HG03135 (cell line): ENCODE results near the gene SH3TC2.

Experiments
- ATAC-seq: cut with Tn5 transposase; IDR thresholded peaks from one replicate; pipeline ENCODE4 v1.9.1; 2021; ENCODE audit warnings: mild to moderate bottlenecking, moderate library complexity; ENCODE audit not compliant: unreplicated experiment

SH3TC2 gene

GRCh38 chr5:149002761-149003689 lies 59.8 kb downstream of the SH3TC2 start:
- no peak for ATAC-seq

- no peak for ATAC-seq
These were observed 60.8 kb downstream of the SH3TC2 start for GRCh38 chr5:149002053-149002452.

- no peak for ATAC-seq
These were observed 61.7 kb downstream of the SH3TC2 start for GRCh38 chr5:149001162-149001561.

GRCh38 chr5:148999741-149000140 lies 63.1 kb downstream of the SH3TC2 start:
- no peak for ATAC-seq

- ATAC-seq: no peak
These were observed 64.6 kb downstream of the SH3TC2 start for GRCh38 chr5:148998174-148998797.

DNA sequence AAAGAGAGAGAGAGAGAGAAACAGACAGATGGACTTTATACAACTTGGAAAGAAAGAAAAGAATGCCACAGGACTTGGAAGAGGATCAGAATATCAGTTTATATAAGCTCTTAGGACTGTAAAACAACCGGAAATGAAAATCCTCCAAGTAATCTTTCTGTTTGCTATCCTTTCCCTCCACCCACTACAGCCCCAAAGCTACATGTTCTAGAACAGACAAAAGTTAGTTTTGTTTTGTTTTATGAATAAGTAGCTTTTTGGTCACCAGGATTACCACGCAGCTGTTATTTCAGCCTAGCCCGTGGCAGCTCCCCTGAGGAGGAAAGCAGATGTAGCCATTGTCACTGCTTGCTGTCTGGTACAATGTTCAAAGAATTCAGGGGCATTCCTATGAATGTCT lies 66.6 kb downstream of the SH3TC2 start:
- ATAC-seq: no peak

DNA sequence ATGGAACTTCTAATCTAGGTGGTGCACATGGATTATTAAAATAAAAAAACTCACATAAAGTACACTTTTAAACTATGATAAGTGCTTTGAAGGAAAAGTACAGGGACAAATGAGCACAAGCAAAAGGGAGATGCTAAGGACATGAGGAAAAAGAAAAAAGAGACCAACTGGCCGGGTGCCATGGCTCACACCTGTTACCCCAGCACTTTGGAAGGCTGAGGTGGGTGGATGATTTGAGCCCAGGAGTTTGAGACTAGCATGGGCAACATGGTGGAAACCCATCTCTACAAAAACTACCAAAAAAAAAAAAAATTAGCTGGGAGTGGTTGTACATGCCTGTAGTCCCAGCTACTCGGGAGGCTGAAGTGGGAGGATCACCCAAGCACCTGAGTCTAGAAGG lies 67.1 kb downstream of the SH3TC2 start:
- ATAC-seq: no peak

- ATAC-seq: no peak
These were observed 69.5 kb downstream of the SH3TC2 start for GRCh38 chr5:148993283-148993936.

DNA sequence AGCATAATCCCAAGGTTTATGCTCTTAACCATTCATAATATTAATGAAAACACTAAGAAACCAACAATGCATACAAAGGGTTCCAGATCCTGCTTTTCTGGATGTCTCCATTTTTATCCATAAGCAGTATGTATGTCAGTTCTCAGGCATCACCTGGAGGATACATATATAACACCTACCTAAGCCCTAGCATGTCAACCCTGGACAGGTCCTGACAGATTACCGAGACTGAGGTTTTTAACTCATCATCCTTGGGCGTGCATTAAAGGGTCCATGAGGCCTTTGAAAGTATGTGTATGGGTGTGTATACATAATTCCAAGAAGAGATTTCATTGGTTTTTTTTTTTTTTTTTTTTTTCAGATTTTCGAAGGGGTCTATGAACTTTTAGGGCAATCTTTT lies 70.6 kb downstream of the SH3TC2 start:
- ATAC-seq: no peak

DNA sequence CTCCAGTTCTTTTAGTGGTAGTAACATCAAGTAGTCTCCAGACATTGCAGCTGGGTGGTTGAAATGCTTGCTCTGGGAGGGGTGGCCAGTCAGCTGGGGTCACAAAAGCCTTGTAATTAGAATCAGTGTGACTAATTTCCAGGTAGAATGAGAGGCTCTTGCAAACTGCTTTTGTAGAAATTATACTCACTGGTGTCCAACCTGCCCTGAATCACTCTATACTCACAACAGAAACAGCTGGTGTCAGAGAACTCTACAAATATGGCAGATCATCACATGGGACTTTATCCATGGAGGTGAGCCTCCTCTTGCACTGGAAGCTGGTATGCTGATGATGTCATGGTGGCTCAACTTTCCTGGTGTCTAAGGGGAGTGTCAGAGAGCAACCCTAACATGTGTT lies 71.3 kb downstream of the SH3TC2 start:
- no peak for ATAC-seq

GRCh38 chr5:148990817-148991216 lies 72.0 kb downstream of the SH3TC2 start:
- ATAC-seq: no peak

DNA sequence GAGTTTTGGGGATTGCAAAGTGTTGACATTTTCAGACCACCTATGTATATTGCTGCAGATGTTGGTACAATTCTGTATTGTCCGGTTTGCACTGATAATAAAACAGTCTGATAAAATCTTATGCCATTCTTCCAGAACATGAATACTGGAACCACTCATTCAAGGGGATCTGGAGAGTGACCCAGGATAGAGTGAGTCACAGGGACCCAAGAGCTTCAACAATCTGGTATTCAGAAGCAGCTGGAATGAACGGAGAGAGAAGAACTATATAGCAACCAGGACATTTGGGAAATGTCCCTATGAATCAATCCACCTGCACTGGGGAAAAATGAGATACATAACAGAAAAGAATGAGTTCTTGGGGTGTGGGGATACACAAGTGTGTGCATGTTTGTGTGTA lies 73.3 kb downstream of the SH3TC2 start:
- no peak for ATAC-seq

GRCh38 chr5:148988328-148988727 lies 74.5 kb downstream of the SH3TC2 start:
- no peak for ATAC-seq

- ATAC-seq: no peak
These were observed 76.2 kb downstream of the SH3TC2 start for GRCh38 chr5:148986636-148987035.

GRCh38 chr5:148984345-148984744 lies 78.5 kb downstream of the SH3TC2 start:
- no peak for ATAC-seq

GRCh38 chr5:148981353-148981752 lies 81.5 kb downstream of the SH3TC2 start:
- no peak for ATAC-seq

GRCh38 chr5:148980731-148981130 lies 82.1 kb downstream of the SH3TC2 start:
- no peak for ATAC-seq

- no peak for ATAC-seq
These were observed 83.7 kb downstream of the SH3TC2 start for GRCh38 chr5:148979083-148979723.

DNA sequence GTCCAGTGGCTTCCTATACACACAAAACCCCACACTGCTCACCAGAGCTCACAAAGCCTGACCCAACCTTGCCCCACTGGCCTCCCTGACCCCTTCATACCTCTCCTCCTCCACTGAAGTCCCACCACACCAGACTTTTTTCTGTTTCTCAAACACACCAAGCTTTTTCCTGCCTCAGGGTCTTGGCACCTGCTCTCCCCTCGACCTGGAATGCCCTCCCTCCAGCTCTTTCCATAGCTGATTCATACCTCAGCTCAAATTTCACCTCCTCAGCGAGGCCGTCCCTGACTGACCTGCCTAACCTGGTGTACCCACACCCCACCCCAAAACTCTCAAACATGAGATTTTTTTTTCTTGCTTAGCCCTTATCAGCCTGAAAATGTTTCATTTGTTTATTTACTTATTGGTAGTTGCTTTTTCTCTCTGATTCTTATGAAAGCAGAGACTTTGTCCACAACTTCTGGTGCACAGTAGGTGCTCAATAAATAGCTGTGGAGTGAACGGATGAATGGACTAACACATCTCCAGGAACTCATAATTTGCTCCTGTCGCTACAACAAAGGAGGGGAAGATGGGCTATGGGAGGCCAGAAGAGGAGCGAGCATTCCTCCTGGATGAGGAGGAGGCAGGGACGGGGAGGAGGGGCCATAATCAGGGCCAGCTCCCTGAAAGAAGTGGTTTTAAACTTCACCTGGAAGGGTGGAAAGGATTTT lies 84.3 kb downstream of the SH3TC2 start:
- ATAC-seq: no peak

GRCh38 chr5:148976569-148977381 lies 86.1 kb downstream of the SH3TC2 start:
- ATAC-seq: no peak
